ENCODE measurements around the gene LIG1.
A peak's percentile ranks its signal among the peaks of the same experiment; 100 is the strongest.
"Not testable (repeated sequence)": the region's sequence is repeated elsewhere in the genome, so short reads cannot be mapped to it uniquely, and the experiment has no call there.

The LIG1 gene

GRCh38 chr19:48120505-48120904, 49.6 kb downstream of the LIG1 start:
- no peak for DNase-seq

DNA sequence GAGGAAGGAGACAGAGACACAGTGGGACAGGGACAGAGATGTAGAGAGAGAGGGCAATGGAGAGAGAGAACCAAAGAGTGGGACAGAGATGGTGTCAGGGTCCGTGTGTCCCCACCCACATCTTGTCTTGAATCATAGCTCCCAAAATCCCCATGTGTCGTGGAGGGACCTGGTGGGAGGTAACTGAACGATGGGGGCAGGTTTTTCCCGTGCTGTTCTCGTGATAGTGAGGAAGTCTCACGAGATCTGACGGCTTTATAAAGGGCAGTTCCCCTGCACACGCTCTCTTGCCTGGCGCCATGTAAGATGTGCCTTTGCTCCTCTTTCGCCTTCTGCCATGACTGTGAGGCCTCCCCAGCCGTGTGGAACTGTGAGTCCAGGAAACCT, 52.0 kb downstream of the LIG1 start:
- no peak for DNase-seq

DNA sequence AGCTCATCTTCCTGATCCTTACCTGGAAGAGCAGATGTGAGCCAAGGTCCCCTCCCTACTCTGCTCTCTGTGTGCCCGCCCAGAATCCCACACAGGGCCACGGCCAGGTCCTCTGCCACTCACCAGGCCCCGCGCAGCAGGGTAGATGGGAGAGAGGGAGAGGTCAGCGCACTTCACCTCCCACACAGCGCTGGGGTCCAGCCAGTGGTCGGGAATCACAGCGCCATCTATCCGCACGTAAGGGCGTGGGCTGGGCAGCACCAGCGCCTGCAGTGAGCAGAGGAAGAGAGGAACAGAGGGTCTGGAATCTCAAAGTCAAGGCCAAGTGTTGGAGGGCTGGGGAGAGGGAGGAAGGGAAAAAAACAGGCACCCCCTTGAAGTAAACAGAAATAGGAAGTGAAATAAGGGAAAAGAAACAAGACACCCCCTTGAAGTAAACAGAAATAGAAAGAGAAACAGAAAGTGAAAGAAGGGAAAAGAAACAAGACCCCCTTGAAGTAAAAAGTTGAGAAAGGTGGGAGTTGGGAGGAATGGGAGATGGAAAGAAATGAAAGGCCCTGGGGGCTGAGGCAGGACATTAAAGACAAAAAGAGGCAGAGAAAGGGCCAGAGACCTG, 52.5 kb downstream of the LIG1 start:
- DNase-seq = no peak

DNA sequence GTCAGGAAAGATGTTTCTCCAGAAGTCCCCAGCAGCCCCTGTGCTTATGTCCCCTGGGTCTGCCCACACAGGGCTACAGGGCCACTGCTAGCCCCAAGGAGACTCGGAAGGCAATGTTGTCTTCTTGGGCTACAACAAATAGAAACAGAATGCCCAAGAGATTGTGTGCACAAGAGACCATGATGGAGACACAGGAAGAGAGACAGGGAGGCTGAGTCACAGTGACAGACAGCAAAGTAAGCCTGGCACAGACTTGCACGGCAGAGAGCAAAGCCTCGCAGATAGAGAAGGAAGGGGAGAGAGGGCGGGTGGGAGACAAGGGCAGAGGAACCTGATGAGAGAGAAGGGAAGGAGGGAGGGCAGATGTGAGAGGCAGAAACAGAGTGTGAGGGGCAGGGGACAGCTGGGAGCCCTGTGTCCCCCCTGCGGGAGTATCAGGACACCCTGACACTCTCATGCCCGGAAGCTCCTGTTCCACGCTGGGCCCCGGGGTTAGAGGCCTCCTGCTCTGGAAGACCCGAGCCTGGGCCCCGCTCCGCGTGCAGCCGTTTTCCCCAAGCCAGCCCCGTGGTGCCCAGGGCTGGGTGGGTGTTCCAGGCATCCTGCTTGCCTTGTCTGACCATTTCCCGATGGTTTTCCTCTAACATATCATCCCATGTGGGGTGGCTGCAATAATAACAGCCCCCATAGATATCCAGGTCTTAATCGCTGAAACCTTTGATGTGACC, 56.8 kb downstream of the LIG1 start:
- no peak for DNase-seq

DNA sequence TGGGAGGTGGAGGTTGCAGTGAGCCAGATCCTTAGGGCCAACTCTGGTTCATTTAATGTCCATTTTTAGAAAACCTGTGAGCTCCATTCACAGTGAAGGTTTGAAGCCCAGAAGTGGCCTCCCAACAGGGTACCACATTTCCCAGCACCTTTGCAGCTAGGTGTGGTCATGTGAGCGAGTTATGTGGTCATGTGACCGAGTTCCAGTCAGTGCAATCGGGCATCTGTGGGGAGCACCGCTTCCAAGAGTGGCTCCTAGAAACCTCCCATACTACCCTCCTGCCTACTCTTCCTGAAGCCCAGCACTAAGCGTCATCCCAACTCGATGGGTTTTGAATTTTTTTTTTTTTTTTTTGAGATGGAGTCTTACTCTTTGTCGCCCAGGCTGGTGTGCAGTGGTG, 58.9 kb downstream of the LIG1 start:
- DNase-seq = no peak

DNA sequence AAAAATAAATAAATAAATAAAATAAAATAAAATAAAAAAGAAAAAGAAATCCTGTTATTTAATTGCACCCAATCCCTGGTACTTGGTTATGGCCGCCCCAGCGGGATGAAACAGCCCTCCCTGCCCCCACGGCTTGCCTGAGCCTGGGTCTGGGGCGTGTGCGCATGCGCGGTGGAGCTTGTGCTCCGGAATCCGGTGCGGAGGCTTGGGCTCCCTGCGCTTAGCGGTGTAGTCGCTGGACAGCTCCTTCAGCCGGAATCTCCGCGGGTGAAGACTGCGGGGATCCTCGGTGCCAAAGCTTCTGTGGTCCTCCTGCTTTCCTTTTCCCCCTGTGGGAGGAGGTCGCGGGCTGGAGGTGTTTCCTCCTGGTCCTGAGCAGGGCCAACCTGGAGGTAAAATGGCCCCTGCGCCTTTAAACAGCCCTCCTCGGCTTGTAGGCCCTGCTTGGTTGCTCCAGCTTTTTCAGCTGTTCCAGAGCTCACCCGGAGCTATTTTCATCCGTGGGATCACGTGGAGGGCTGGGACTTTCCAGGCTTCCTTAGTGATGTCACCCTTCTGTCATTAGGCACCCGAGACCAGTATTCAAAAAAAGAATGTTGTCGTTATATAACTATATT, 59.7 kb downstream of the LIG1 start, which contains the start of gene PLA2G4C:
TSS of gene PLA2G4C (minus strand) at position 468 of the 617 bp plus-strand sequence. CDS start 4,288 bp downstream, outside the sequence.
- peak; percentile 47 for DNase-seq

DNA sequence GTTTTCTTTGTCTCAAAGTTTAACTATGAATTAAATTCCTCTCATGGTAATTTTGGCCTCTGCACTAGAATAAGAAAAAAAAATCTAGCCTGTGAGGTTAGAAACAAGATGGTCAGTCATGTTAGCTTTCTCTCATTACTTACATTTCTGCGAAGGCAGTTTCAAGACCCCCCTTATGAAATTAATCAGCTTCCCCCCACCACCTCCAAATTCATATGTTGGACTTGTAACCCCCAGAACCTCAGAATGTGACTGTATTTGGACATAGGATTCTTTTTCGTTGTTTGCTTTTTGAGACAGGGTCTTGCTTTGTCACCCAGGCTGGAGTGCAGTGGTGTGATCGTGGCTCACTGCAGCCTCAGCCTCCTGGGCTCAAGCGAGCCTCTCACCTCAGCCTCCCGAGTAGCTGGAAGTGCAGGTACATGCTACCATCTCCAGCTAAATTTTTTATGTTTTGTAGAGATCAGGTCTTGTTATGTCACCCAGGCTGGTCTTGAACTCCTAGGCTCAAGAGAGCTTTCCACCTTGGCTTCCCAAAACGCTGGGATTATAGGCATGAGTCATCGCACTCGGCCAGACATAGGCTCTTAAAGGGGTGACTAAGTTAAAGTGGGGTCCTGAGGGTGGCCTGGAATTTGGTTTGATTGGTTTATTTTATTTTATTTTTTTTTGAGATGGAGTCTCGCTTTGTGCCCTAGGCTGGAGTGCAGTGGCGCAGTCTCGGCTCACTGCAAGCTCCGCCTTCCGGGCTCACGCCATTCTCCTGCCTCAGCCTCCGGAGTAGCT, 61.0 kb downstream of the LIG1 start:
- DNase-seq = no peak

DNA sequence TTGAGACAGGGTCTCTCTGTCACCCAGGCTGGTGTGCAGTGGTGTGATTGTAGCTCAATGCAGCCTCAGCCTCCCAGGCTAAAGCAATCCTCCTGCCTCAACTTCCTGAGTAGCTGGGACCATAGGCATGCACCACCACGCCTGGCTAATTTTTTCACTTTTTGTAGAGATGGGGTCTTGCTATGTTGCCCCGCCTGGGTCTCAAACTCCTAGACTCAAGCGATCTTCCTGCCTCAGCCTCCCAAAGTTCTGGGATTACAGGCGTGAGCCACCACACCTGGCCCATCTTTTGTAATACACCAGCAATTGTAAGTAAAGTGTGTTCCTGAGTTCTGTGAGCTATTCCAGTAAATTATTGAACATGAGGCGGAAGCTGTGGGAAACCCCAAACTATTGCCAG, 66.2 kb downstream of the LIG1 start:
- no peak for DNase-seq

GRCh38 chr19:48102870-48103751, 67.0 kb downstream of the LIG1 start:
- DNase-seq = no peak

DNA sequence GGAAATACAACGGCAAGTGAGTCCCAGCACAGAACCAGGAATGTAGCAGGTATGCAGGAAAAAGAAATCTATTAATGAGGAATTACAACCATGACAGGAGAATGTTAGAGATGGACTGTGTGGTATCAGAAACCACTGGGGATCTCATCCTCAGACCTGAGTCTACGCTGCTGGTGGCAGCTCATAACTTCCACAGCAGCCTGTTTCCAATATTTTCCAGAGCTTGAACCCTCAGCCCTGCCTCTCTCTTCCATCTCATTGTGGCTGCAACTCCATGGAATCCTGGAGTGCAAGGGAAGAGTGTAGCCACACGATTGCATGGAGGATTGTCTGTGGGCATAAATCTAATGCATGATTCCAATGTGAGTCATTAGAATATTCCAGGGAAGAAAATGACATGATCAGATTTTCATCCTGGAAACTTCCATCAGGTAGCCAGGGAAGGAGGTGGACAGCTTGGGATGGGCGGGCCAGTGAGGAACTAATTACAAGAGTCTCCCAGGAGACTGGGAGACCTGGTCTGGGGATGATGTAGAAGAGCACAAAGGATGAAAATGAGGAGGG, 74.5 kb downstream of the LIG1 start:
- no peak for DNase-seq

GRCh38 chr19:48094855-48095203, 75.3 kb downstream of the LIG1 start:
- DNase-seq = no peak

- no peak for DNase-seq
Measured at GRCh38 chr19:48094129-48094854, 75.9 kb downstream of the LIG1 start.

GRCh38 chr19:48091111-48091718, 78.9 kb downstream of the LIG1 start:
- not testable (repeated sequence) for DNase-seq

DNA sequence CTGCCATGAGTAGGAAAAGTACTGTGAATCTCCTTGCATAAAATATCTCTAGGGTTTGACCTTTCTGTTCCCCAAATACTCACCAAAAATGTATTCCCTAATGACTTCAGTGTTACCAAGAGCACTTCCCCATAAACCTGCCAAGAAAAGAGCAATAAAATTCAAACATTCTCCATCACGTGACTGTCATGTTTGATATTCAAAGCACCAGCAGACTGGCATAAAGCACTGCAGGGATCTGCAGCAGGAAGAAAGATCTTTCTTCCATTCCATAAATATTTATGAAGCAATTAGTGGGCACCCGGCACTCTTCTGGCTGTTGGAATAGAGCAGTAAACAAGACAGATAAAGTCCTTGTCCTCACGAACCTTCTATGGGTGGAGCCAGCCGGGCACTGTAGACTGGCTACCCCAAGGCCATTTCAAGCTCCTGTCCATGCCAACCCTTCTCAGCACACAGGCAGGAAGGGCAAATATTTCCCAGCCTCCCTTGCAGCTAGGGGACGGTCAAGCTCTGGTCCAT, 79.8 kb downstream of the LIG1 start:
- DNase-seq = no peak

- not testable (repeated sequence) for DNase-seq
Measured at GRCh38 chr19:48088991-48089390, 81.2 kb downstream of the LIG1 start.

DNA sequence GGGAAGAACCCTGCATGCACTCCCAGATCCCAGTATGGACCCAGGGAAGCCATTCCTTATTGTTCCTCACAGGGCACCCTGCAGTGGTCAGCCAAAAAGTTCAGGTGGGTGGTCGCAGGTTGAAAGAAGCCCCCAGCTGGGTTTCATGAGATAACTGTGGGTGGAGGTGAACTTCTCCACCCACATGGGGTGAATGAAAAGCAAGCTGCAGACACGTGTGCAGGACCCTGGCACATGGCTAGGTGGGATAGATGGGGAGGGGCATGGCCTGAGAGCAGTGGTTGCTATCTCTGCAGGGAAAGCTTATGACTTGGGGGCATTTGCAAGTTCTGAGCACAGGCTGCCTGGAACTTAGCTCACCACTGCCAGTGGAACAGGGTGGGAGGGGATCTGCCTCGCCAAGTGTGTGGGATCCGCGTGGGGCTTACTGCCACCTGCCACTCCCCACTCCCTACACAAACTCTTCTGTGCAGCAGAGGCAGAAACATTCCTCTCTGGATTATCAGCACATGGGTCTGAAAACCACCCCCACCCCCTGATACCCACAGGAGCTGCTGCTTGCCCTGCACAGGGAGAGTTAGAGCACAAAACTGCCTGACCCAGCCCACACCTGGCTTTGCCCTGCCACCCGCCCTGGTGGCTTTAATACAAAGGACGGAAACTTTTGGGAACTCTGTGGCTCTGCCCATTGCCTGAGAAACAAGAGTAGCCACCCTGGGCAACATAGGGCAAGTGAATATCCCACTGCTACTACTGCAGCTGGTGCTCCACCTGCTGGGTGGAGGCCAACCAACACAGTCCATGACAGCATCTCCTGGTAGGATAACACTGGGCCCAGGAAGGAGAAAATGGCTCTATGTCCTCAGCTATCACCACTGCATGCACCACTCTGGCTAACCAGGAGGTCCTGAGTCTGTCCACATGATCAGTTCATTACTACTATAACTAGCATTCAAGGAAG, 84.0 kb downstream of the LIG1 start:
- no peak for DNase-seq

DNA sequence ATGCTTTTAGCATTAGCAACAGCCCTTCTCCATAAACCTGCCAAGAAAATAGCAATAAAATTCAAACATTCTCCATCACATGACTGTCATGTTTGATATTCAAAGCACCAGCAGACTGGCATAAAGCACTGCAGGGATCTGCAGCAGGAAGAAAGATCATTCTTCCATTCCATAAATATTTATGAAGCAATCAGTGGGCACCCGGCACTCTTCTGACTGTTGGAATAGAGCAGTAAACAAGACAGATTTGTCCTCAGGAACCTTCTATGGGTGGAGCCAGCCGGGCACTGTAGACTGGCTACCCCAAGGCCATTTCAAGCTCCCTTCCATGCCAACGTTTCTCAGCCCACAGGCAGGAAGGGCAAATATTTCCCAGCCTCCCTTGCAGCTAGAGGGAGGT, 85.1 kb downstream of the LIG1 start:
- no peak for DNase-seq

DNA sequence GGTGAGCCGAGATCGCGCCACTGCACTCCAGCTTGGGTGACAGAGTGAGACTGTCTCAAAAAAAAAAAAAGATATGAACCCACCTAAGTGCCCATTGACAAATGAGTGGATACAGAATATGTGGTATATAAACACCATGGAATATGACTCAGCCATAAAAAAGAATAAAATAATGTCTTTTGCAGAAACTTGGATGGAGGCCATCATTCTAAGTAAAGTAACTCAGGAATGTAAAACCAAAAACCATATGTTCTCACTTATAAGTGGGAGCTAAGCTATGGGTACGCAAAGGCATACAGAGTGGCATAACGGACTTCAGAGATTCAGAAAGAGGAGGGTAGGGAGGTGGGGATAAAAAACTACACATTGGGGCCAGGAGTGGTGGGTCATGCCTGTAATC, 89.0 kb downstream of the LIG1 start:
- DNase-seq = no peak

GRCh38 chr19:48070177-48070769, 99.9 kb downstream of the LIG1 start:
- not testable (repeated sequence) for DNase-seq
